NCI-H1105 (cell line): ENCODE data around the gene KCNJ4.

Experiments
- DNase-seq: peaks from one replicate; lab custom pipeline; 2025; lab: John Stamatoyannopoulos, UW

The KCNJ4 gene

GRCh38 chr22:38453066-38453672 lies 1.8 kb downstream of the KCNJ4 start:
- no peak for DNase-seq

GRCh38 chr22:38452373-38453065 lies 2.5 kb downstream of the KCNJ4 start:
- no peak for DNase-seq

- DNase-seq, result no peak
Measured at GRCh38 chr22:38451864-38452263, 3.1 kb downstream of the KCNJ4 start.

- DNase-seq, result no peak
Measured at GRCh38 chr22:38451404-38451803, 3.6 kb downstream of the KCNJ4 start.

GRCh38 chr22:38450234-38450797 lies 4.7 kb downstream of the KCNJ4 start:
- DNase-seq, result no peak

GRCh38 chr22:38449776-38450175 lies 5.2 kb downstream of the KCNJ4 start:
- no peak for DNase-seq

GRCh38 chr22:38448945-38449745 lies 5.9 kb downstream of the KCNJ4 start:
- DNase-seq, result no peak

- no peak for DNase-seq
Measured at GRCh38 chr22:38446018-38446601, 8.9 kb downstream of the KCNJ4 start.

GRCh38 chr22:38444783-38445182 lies 10.2 kb downstream of the KCNJ4 start:
- DNase-seq, result no peak

- DNase-seq, result no peak
Measured at GRCh38 chr22:38443628-38444521, 11.1 kb downstream of the KCNJ4 start.

- no peak for DNase-seq
Measured at GRCh38 chr22:38442967-38443627, 11.9 kb downstream of the KCNJ4 start.

GRCh38 chr22:38441620-38442287 lies 13.2 kb downstream of the KCNJ4 start:
- no peak for DNase-seq

- DNase-seq, result no peak
Measured at GRCh38 chr22:38440747-38441350, 14.2 kb downstream of the KCNJ4 start.

GRCh38 chr22:38437416-38437815 lies 17.6 kb downstream of the KCNJ4 start:
- no peak for DNase-seq

GRCh38 chr22:38436629-38437395 lies 18.2 kb downstream of the KCNJ4 start:
- DNase-seq, result no peak

- DNase-seq, result no peak
Measured at GRCh38 chr22:38435965-38436364, 19.0 kb downstream of the KCNJ4 start.

GRCh38 chr22:38435010-38435409 lies 20.0 kb downstream of the KCNJ4 start:
- DNase-seq, result no peak

GRCh38 chr22:38433871-38434270 lies 21.1 kb downstream of the KCNJ4 start:
- no peak for DNase-seq

- DNase-seq, result no peak
Measured at GRCh38 chr22:38432264-38432663, 22.7 kb downstream of the KCNJ4 start.
